GM18517 (cell line): Measurements from ENCODE around the gene KIF1B.

Experiments
- ATAC-seq: cut with Tn5 transposase; IDR thresholded peaks from one replicate; pipeline ENCODE4 v1.9.1; 2021; ENCODE audit warnings: mild to moderate bottlenecking, moderate library complexity; ENCODE audit not compliant: unreplicated experiment

KIF1B gene, protein sequence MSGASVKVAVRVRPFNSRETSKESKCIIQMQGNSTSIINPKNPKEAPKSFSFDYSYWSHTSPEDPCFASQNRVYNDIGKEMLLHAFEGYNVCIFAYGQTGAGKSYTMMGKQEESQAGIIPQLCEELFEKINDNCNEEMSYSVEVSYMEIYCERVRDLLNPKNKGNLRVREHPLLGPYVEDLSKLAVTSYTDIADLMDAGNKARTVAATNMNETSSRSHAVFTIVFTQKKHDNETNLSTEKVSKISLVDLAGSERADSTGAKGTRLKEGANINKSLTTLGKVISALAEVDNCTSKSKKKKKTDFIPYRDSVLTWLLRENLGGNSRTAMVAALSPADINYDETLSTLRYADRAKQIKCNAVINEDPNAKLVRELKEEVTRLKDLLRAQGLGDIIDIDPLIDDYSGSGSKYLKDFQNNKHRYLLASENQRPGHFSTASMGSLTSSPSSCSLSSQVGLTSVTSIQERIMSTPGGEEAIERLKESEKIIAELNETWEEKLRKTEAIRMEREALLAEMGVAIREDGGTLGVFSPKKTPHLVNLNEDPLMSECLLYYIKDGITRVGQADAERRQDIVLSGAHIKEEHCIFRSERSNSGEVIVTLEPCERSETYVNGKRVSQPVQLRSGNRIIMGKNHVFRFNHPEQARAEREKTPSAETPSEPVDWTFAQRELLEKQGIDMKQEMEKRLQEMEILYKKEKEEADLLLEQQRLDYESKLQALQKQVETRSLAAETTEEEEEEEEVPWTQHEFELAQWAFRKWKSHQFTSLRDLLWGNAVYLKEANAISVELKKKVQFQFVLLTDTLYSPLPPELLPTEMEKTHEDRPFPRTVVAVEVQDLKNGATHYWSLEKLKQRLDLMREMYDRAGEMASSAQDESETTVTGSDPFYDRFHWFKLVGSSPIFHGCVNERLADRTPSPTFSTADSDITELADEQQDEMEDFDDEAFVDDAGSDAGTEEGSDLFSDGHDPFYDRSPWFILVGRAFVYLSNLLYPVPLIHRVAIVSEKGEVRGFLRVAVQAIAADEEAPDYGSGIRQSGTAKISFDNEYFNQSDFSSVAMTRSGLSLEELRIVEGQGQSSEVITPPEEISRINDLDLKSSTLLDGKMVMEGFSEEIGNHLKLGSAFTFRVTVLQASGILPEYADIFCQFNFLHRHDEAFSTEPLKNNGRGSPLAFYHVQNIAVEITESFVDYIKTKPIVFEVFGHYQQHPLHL (N-terminal part only)

GRCh38 chr1:10209905-10210810, at the start of gene KIF1B:
Gene KIF1B (plus strand): TSS chr1:10210570. CDS start chr1:10232329, 21,759 bp downstream.
- ATAC-seq, result peak; percentile 97

GRCh38 chr1:10160907-10161490, 49.4 kb upstream of the KIF1B start:
- no peak for ATAC-seq

GRCh38 chr1:10161541-10162290, 48.7 kb upstream of the KIF1B start:
- no peak for ATAC-seq

DNA sequence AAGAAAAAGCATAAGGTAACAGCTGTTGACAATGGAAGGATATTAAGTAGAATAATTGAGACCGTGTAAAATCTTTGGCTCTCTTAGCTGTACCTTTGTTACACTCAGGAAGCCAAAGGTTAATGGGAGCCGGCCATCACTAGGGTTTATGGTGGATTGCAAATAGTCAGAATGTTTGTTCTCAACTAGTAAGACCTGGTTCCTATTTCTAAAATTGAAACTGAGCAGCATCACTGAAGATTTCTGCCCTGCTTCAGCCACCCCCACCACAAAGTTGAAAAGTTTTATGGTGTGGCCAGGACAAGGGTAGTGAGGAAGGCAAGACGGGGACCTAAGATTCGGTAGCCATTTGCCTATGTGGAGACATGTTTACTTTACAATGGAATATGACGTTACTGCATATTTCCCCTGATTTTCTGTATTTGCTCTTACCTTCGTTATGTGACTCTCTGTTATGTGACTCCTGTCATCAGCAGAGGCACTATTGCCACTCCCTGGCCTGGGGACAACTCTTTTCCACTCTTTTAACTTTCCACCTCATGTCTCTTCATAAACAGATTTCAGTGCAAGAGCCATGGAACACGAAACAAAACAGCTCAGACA, 41.4 kb upstream of the KIF1B start:
- no peak for ATAC-seq

- peak; percentile 56 for ATAC-seq
These were observed 40.2 kb upstream of the KIF1B start for GRCh38 chr1:10170239-10170574.

DNA sequence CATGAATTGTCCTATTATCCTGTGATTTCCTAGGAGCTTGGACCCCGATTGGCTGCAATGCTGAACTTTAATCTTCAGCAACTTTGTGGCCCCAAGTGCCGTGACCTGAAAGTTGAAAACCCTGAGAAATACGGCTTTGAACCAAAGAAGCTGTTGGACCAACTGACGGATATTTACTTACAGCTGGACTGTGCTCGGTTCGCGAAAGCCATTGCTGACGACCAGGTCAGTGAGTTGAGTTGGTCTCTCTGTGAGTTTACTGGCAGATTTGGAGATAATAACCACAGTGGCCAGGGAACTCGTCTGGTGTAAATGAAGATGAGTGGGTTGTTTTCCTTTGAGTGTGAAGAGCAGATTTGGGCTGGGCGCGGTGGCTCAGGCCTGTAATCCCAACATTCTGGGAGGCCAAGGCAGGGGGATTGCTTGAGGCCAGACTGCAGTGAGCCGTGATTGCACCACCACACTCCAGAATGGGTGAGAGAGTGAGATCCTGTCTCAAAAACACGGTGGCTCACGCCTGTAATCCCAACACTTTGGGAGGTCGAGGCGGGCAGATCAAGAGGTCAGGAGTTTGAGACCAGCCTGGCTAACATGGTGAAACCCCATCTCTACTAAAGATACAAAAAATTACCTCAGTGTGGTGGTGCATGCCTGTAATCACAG, 39.1 kb upstream of the KIF1B start:
- no peak for ATAC-seq

DNA sequence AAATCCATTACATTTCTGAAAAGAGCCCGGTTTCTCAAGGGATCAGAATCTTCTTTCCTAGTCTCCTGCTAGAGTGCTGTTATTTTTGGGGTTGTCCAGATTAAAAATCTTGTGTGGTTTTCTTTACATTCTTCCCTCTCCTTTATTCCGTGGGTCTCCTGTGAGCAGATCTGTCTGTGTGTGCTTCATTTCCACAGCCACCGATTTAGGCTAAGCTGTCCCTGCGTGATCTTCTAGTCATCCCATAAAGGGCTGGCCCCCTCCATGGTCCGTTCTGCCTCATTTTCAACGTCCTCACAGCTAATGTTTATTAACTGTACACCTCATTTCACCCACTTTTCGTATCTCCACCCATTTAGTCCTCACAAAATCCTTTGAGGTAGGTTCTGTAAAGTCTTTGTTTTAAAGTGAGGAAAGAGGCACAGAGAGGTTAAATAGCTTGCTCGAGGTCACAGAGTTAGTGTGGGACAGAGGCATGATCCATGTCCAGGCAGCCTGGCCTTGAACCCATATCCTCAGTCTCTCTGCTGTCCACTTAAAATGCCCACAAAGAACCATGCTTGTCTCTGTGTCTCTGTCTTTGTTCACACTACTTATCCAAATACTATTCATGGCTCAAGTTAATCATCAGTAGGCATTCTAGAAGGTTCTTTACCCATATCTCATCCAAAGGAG, 38.2 kb upstream of the KIF1B start:
- ATAC-seq, result no peak

DNA sequence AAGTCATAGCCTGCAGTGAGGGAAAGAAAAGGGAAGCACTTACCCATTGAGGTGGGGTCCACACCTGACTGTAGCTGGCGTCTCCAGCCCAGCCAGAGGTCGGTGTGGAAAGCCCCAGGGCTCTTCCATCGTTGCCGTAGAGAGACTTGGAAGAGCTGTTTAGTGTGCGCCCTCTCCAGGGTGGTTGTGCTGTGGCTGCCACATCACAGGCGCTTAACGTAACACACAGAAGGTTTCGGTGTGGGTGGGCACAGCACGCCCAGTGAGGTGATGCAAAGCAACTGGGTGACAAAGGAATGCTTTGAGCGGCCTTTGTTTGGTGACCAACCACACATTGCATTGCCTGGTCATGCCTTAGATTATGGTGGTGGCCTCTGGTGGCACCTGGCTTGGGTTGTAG, 36.8 kb upstream of the KIF1B start:
- no peak for ATAC-seq

GRCh38 chr1:10177876-10178275, 32.5 kb upstream of the KIF1B start:
- ATAC-seq, result no peak

- ATAC-seq, result no peak
These were observed 31.6 kb upstream of the KIF1B start for GRCh38 chr1:10178597-10179405.

GRCh38 chr1:10179406-10180091, 30.8 kb upstream of the KIF1B start:
- no peak for ATAC-seq

GRCh38 chr1:10181154-10181553, 29.2 kb upstream of the KIF1B start:
- no peak for ATAC-seq

- no peak for ATAC-seq
These were observed 24.6 kb upstream of the KIF1B start for GRCh38 chr1:10185759-10186158.

DNA sequence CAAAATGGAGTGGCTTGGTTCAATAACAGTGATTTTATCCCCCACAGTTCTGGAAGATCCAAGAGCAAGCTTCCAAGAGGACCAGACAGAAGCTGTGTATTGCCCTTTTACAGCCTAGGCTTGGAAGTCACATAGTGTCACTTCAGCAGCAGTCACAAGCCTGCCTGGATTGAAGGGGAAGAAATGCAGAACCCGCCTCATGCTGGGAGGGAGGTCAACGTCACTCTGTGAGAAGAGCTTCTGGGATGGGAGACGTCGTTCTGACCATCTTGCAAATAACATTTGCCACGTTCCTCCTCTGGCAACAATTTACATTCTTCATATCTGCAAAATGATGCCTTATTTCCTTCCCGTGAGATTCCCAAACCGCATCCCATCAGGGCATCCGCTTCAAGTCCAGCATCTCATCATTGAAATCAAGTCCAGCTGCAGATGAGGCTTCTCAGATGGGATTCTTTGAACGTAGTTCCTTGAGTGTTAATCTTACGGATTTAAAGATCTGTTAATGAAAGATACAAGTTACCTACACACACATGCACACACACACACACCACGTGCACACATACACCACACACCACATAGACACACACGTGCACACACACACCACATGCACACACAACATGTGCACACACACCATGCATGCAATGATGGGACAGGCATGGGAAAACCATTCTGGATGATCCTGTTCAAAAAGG, 23.9 kb upstream of the KIF1B start:
- no peak for ATAC-seq

DNA sequence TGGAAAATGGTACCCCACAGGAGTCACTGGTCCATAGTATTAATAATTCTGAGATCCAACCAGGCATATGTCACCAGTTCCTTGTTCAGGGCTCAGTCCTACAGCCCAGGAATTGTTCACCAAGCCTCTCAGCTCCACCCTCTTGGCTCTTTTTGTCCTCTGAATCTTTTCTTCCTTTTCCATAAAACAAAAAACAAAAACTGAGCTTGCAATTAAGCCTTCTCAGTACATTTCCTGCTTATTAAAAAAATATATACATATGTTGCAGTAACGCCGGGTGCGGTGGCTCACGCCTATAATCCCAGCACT, 23.4 kb upstream of the KIF1B start:
- no peak for ATAC-seq

GRCh38 chr1:10188133-10188650, 22.2 kb upstream of the KIF1B start:
- ATAC-seq, result no peak
